Spleen (tissue), 11 donors: ENCODE data around the gene PTPN22. TPM values are rescaled to one million over a fixed set of nuclear protein-coding genes. Genes with fewer than 3 reads are reported as not detected.

Source experiments
- DNase-seq: peaks from one replicate; pipeline ENCODE4 v3.0.0-alpha.2; 2020
- H3K27ac ChIP-seq, 8 donors: fragments of 200-600 bp; sonication (generic) in 7 of 8; 1 replicate in 4 of 8; 2 replicates in 4 of 8; pipeline versions ENCODE4 v1.5.0 to v1.8.0; 2016 to 2021; ENCODE audit warnings: inconsistent platforms in 4 of 8, mild to moderate bottlenecking in 4 of 8, moderate library complexity in 1 of 8
- H3K27me3 ChIP-seq, 7 donors: fragments of 200-600 bp; sonication (generic) in 6 of 7; replicated peaks in 1 of 7; 1 replicate in 4 of 7; 2 replicates in 3 of 7; pipeline versions ENCODE4 v1.5.0 to v1.8.0; 2016 to 2021; ENCODE audit warnings: inconsistent platforms in 3 of 7, mild to moderate bottlenecking in 1 of 7
- H3K36me3 ChIP-seq, 6 donors: fragments of 200-600 bp; sonication (generic) in 5 of 6; 1 replicate in 4 of 6; 2 replicates in 2 of 6; pipeline versions ENCODE4 v1.5.0 to v1.8.0; 2016 to 2021; ENCODE audit warnings: inconsistent platforms in 2 of 6
- H3K4me1 ChIP-seq, 6 donors: fragments of 200-600 bp; sonication (generic) in 5 of 6; 1 replicate in 3 of 6; 2 replicates in 3 of 6; pipeline versions ENCODE4 v1.5.0 to v1.8.0; 2016 to 2021; ENCODE audit warnings: inconsistent platforms in 3 of 6
- H3K4me3 ChIP-seq, 8 donors: fragments of 200-600 bp; sonication (generic) in 7 of 8; 1 replicate in 4 of 8; 2 replicates in 4 of 8; pipeline versions ENCODE4 v1.5.0 to v1.8.0; 2016 to 2021; ENCODE audit warnings: inconsistent platforms in 4 of 8, mild to moderate bottlenecking in 4 of 8, moderate library complexity in 2 of 8
- H3K9me3 ChIP-seq, 8 donors: fragments of 200-600 bp; sonication (generic) in 7 of 8; 1 replicate in 4 of 8; 2 replicates in 4 of 8; pipeline versions ENCODE4 v1.5.0 to v1.8.0; 2016 to 2021; ENCODE audit warnings: inconsistent platforms in 4 of 8
- CTCF ChIP-seq, 11 experiments: fragments of 200-600 bp in 7 of 11; fragments of 450-650 bp in 4 of 11; sonication (generic) in 4 of 11; IDR thresholded peaks in 8 of 11; conservative IDR thresholded peaks in 3 of 11; 1 replicate in 7 of 11; 2 replicates in 4 of 11; pipeline versions ENCODE4 v1.4.0 to v1.8.0; 2016 to 2021; ENCODE audit warnings: antibody characterized with exemption in 11 of 11, inconsistent platforms in 4 of 11, mild to moderate bottlenecking in 1 of 11
- POLR2A ChIP-seq, 3 donors: fragments of 450-650 bp; IDR thresholded peaks; one replicate each; pipeline ENCODE4 v1.5.1; 2017; ENCODE audit warnings: antibody characterized with exemption in 3 of 3, mild to moderate bottlenecking in 1 of 3
- POLR2AphosphoS5 ChIP-seq, 3 donors: sonication (generic); formaldehyde crosslinking; IDR thresholded peaks; one replicate each; pipeline ENCODE4 v1.5.1; 2017; ENCODE audit warnings: antibody characterized with exemption in 3 of 3
- WGBS, 5 donors: extraction: QIAGEN DNeasy Blood & Tissue Kit in 3 of 5; methylation state at CpG; one replicate each; pipeline versions ENCODE4 v1.1.5 to v1.1.7; 2013 to 2018; 5-methylcytosine and 5-hydroxymethylcytosine counted together
- intact Hi-C: fragments of 100-400 bp; cut with DNase I; formaldehyde crosslinking; loops from one replicate; pipeline ENCODE4 v1.15.0; 2023; ENCODE audit warnings: low total_unique reads
- polyA plus RNA-seq, 3 donors: library from polyadenylated mRNA; stranded (reverse); fragments of 200-250 nt; gene quantifications; one replicate each; pipeline ENCODE4 v1.2.1, GENCODE V29; 2013
- total RNA-seq, 7 donors: library from RNA; depleted of rRNA in 3 of 7; stranded (reverse); fragments of >200 nt in 3 of 7; fragmentation: NEBNext Ultra II Directional in 4 of 7; extraction: Animal tissue kit (Norgen Biotek cat#: 25700) in 4 of 7; gene quantifications; one replicate each; pipeline versions ENCODE4 v1.1.0 to v1.2.1, GENCODE V29; 2016 to 2021
- donor health status: healthy with polysubstance abuse.
- donor health status: DM: no; HTN: no; CAD: no; lungs with moderate emphysema.
- donor health status: DM: no; HTN: no; CAD: no.
- donor health status: Bipolar disorder and iron deficiency.
- donor health status: healthy.
- donor health status: DM: no; HTN: no; CAD: no.
- donor health status: DM: yes; HTN: yes; CAD: no.

PTPN22 gene
- total and polyA plus RNA-seq, 10 donors, result 10.4 to 42.9 (median 25.4) TPM

- H3K9me3 ChIP-seq, result no peaks in the 10 kb centered on the region
- H3K27me3 ChIP-seq, result no peaks in the 10 kb centered on the region
- H3K4me1 ChIP-seq, result peaks cover 38 to 85% (median 74%) of the 10 kb centered on the region in 6 donors
- TF ChIP-seq POLR2A (IDR thresholded peaks at IDR 0.05), result no peak
- TF ChIP-seq POLR2AphosphoS5 (IDR thresholded peaks at IDR 0.05), result no peak
- no peak for TF ChIP-seq CTCF (IDR thresholded peaks at IDR 0.05 in 8 of 11, conservative IDR thresholded peaks at IDR 0.05 in 3 of 11)
- H3K36me3 ChIP-seq, result peaks cover 0 to 6% (median 0%) of the 10 kb centered on the region in 6 donors
- WGBS, 5 donors, result 83 to 94% (median 89%) methylated on average over 4 of the region's 4 CpGs
- peak overlapping the region in 2 of 8 donors; percentile 68 to 79 for H3K4me3 ChIP-seq
- intact Hi-C loops, result no loop called here
- no peak for DNase-seq
- H3K27ac ChIP-seq, result peak overlapping the region in 6 of 8 donors; percentile 5 to 98 (median 71)
Observed at GRCh38 chr1:113808450-113809195, 62.9 kb downstream of the PTPN22 start.

- no peaks in the 10 kb centered on the region for H3K9me3 ChIP-seq
- intact Hi-C loops, result no loop called here
- H3K27ac ChIP-seq, result peak overlapping the region in 3 of 8 donors; percentile 8 to 59 (median 54)
- WGBS, 5 donors, result 73 to 83% (median 80%) methylated on average over 4 of the region's 4 CpGs
- H3K36me3 ChIP-seq, result peaks cover 0 to 6% (median 0%) of the 10 kb centered on the region in 6 donors
- H3K4me1 ChIP-seq, result peaks cover 35 to 98% (median 82%) of the 10 kb centered on the region in 6 donors
- TF ChIP-seq POLR2A (IDR thresholded peaks at IDR 0.05) (no peak), CTCF (IDR thresholded peaks at IDR 0.05 in 8 of 11, conservative IDR thresholded peaks at IDR 0.05 in 3 of 11) (no peak), POLR2AphosphoS5 (IDR thresholded peaks at IDR 0.05) (no peak)
- no peaks in the 10 kb centered on the region for H3K27me3 ChIP-seq
- no peak for DNase-seq
- no peak overlapping the region for H3K4me3 ChIP-seq
Observed at GRCh38 chr1:113805639-113806038, 65.9 kb downstream of the PTPN22 start.

- intact Hi-C loops, result no loop called here
- WGBS, 5 donors, result 95 to 97% (median 96%) methylated on average over 6 of the region's 6 CpGs
- Histone ChIP-seq H3K9me3 (no peaks in the 10 kb centered on the region), H3K4me3 (no peak overlapping the region), H3K36me3 (peaks cover 0 to 6% (median 0%) of the 10 kb centered on the region in 6 donors), H3K4me1 (peaks cover 31 to 98% (median 82%) of the 10 kb centered on the region in 6 donors), H3K27me3 (no peaks in the 10 kb centered on the region), H3K27ac (peak overlapping the region in 3 of 8 donors; percentile 23 to 59 (median 54))
- TF ChIP-seq POLR2AphosphoS5 (IDR thresholded peaks at IDR 0.05), result no peak
- TF ChIP-seq POLR2A (IDR thresholded peaks at IDR 0.05), result no peak
- no peak for TF ChIP-seq CTCF (IDR thresholded peaks at IDR 0.05 in 8 of 11, conservative IDR thresholded peaks at IDR 0.05 in 3 of 11)
- DNase-seq, result no peak
Observed at GRCh38 chr1:113805256-113805531, 66.3 kb downstream of the PTPN22 start.

- peaks cover 0 to 6% (median 0%) of the 10 kb centered on the region in 6 donors for H3K36me3 ChIP-seq
- 66 to 82% (median 69%) methylated on average over 8 of the region's 8 CpGs for WGBS, 5 donors
- H3K4me1 ChIP-seq, result peaks cover 27 to 98% (median 79%) of the 10 kb centered on the region in 6 donors
- no peaks in the 10 kb centered on the region for H3K27me3 ChIP-seq
- peak overlapping the region in 3 of 8 donors; percentile 39 to 59 (median 54) for H3K27ac ChIP-seq
- no peak for DNase-seq
- H3K4me3 ChIP-seq, result no peak overlapping the region
- intact Hi-C loops, result no loop called here
- H3K9me3 ChIP-seq, result no peaks in the 10 kb centered on the region
- TF ChIP-seq POLR2AphosphoS5 (IDR thresholded peaks at IDR 0.05) (no peak), POLR2A (IDR thresholded peaks at IDR 0.05) (no peak), CTCF (IDR thresholded peaks at IDR 0.05 in 8 of 11, conservative IDR thresholded peaks at IDR 0.05 in 3 of 11) (no peak)
Observed at GRCh38 chr1:113804421-113805255, 66.9 kb downstream of the PTPN22 start.
